Bronchial smooth muscle cell (primary cell): ENCODE data around the gene SLC38A3. TPM values are rescaled to one million over a fixed set of nuclear protein-coding genes. Genes with fewer than 3 reads are reported as not detected.

Experiments
- total RNA-seq: library from RNA; depleted of rRNA; stranded (reverse); fragments of >200 nt; gene quantifications from 2 replicates; pipeline ENCODE4 v1.2.1, GENCODE V29; 2014

Gene SLC38A3
- not detected in 2 replicates for total RNA-seq

GRCh38 chr3:50204804-50205412, at the start of gene SLC38A3:
Gene SLC38A3, plus strand, starts transcription at chr3:50205271. Its CDS starts 8,929 bp downstream, at chr3:50214200.

GRCh38 chr3:50190936-50191660, 14.0 kb upstream of the SLC38A3 start, which contains the start of gene GNAT1:
Gene GNAT1, plus strand, starts transcription at chr3:50191610. Its CDS starts 116 bp downstream, at chr3:50191726.

GRCh38 chr3:50235716-50236483, 30.8 kb downstream of the SLC38A3 start, which contains the start of gene GNAI2:
Gene GNAI2, plus strand, starts transcription at chr3:50236204. Its CDS starts 132 bp downstream, at chr3:50236336.

GRCh38 chr3:50268703-50269451, 63.8 kb downstream of the SLC38A3 start, which contains the start of gene SEMA3B:
Gene SEMA3B, plus strand, starts transcription at chr3:50269147. Its CDS starts 94 bp downstream, at chr3:50269241.

Other genes starting within 250 kb of the SLC38A3 start
- gene RBM5, start 116.4 kb upstream of the SLC38A3 start, total RNA-seq: 115 and 400 TPM in 2 replicates
- gene SEMA3F, start 49.9 kb upstream of the SLC38A3 start, total RNA-seq: 2.1 and 4.7 TPM in 2 replicates
- not detected in 2 replicates for gene GNAT1, start 13.7 kb upstream of the SLC38A3 start, total RNA-seq
- gene GNAI2, start 30.9 kb downstream of the SLC38A3 start, total RNA-seq: 293 and 296 TPM in 2 replicates
- gene SEMA3B, start 63.9 kb downstream of the SLC38A3 start, total RNA-seq: 31.7 and 36.9 TPM in 2 replicates
- gene LSMEM2, start 73.8 kb downstream of the SLC38A3 start, total RNA-seq: not detected in 2 replicates
- gene IFRD2, start 87.2 kb downstream of the SLC38A3 start, total RNA-seq: 24.2 and 26.0 TPM in 2 replicates
- gene HYAL3, start 94.1 kb downstream of the SLC38A3 start, total RNA-seq: 3.9 and 6.6 TPM in 2 replicates
- 2.2 and 3.8 TPM in 2 replicates for gene NAA80, start 94.1 kb downstream of the SLC38A3 start, total RNA-seq
- 1.2 and 2.7 TPM in 2 replicates for gene HYAL1, start 98.3 kb downstream of the SLC38A3 start, total RNA-seq
- 62.7 and 75.0 TPM in 2 replicates for gene HYAL2, start 117.5 kb downstream of the SLC38A3 start, total RNA-seq
- 8.4 and 9.5 TPM in 2 replicates for gene TUSC2, start 123.0 kb downstream of the SLC38A3 start, total RNA-seq
- gene RASSF1, start 135.6 kb downstream of the SLC38A3 start, total RNA-seq: 35.1 and 38.6 TPM in 2 replicates
- 1.3 and 1.4 TPM in 2 replicates for gene ZMYND10, start 140.5 kb downstream of the SLC38A3 start, total RNA-seq
- gene NPRL2, start 145.5 kb downstream of the SLC38A3 start, total RNA-seq: 22.5 and 30.1 TPM in 2 replicates
- gene CYB561D2, start 145.6 kb downstream of the SLC38A3 start, total RNA-seq: 24.0 and 26.0 TPM in 2 replicates
- gene TMEM115, start 154.2 kb downstream of the SLC38A3 start, total RNA-seq: 29.2 and 32.9 TPM in 2 replicates